GM23338 (cell line): ENCODE results near the gene SLC66A1.

Experiments
- CREB1 ChIP-seq: fragments of 250-450 bp; sonication (Bioruptor Pico); IDR thresholded peaks from 2 replicates; pipeline ENCODE4 v1.5.0; 2020; ENCODE audit warnings: low read depth, mild to moderate bottlenecking, moderate library complexity
- EZH2 ChIP-seq: fragments of 200-600 bp; sonication (generic); IDR thresholded peaks from one replicate; pipeline ENCODE4 v1.8.0; 2017; ENCODE audit warnings: antibody characterized with exemption, mild to moderate bottlenecking, low read depth; ENCODE audit not compliant: unreplicated experiment
- EZH2phosphoT487 ChIP-seq: fragments of 200-600 bp; sonication (generic); IDR thresholded peaks from one replicate; pipeline ENCODE4 v1.8.1; 2018; ENCODE audit warnings: antibody characterized with exemption; ENCODE audit not compliant: unreplicated experiment
- JUNB ChIP-seq: IDR thresholded peaks from one replicate; pipeline ENCODE4 v1.6.1; 2016; ENCODE audit warnings: antibody characterized with exemption; ENCODE audit not compliant: unreplicated experiment
- NANOG ChIP-seq: IDR thresholded peaks from 2 replicates; pipeline ENCODE4 v1.6.1; 2016; ENCODE audit warnings: antibody characterized with exemption, borderline replicate concordance
- POLR2AphosphoS5 ChIP-seq: IDR thresholded peaks from 2 replicates; pipeline ENCODE4 v1.6.1; 2016; ENCODE audit warnings: antibody characterized with exemption, low read depth
- STAT1 ChIP-seq: IDR thresholded peaks from one replicate; pipeline ENCODE4 v1.6.1; 2016; ENCODE audit warnings: antibody characterized with exemption; ENCODE audit not compliant: unreplicated experiment
- ZNF114 ChIP-seq: fragments of 250-450 bp; sonication (Bioruptor Pico); IDR thresholded peaks from 2 replicates; pipeline ENCODE4 v1.5.0; 2020; ENCODE audit warnings: mild to moderate bottlenecking, moderate library complexity
- ZNF331 ChIP-seq: fragments of 250-450 bp; sonication (Bioruptor Pico); IDR thresholded peaks from 2 replicates; pipeline ENCODE4 v1.5.0; 2020; ENCODE audit warnings: low read depth, mild to moderate bottlenecking, moderate library complexity
- TF ChIP-seq, protein P1 (sequence below), 2 experiments: fragments of 200-600 bp in 1 of 2; sonication (generic) in 1 of 2; conservative IDR thresholded peaks; 2 replicates each; pipeline versions ENCODE4 v1.5.1 to v1.6.1; 2016 to 2017; ENCODE audit warnings: antibody characterized with exemption in 2 of 2, low read depth in 2 of 2, mild to moderate bottlenecking in 2 of 2, moderate library complexity in 1 of 2
- TF ChIP-seq, protein P2 (sequence below): IDR thresholded peaks from one replicate; pipeline ENCODE4 v1.6.1; 2018; ENCODE audit warnings: antibody characterized with exemption; ENCODE audit not compliant: unreplicated experiment
- TF ChIP-seq, protein P3 (sequence below): IDR thresholded peaks from 2 replicates; pipeline ENCODE4 v1.6.1; 2016; ENCODE audit warnings: antibody characterized with exemption

DNA sequence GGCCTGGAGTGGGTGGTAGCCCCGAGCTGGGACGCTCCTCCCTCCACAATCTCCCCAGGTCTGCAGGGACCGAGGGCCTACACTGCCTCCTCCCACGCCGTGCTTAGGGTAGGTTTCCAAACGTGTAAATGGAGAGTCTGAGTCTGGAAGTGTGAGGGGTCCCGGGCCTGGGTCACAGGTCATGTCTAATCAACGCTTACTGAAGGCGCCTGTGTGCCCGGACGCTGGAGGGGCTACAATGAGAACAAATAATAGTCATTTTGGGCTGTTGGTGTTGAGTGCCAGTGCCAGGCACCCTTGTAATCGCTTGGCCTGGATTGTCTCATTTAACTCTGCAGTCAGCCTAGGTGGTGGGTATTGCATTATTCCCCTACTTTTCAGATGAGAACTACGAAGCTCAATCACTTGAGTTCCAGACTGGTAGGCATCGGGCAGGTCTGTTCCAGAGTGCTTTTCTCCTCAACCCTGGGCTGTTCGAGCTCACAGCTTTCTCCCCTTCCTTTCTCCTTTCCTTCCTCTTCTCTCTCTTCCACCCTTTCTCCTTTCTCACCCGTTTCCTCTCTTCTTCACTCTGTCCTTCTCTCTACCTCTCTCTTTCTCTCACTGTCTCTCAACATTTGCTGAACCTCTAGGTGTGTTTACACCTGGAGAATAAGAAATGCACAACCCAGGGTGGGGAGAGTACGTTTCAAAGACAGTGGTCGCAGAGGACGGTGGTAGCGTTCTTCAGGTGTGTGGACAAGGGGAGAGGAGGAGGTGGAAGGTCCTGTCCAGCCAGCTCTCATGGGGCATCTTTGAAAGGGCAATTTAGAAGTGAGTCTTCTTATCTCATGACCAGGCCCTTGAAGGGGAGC lies 883 bp downstream of the SLC66A1 start:
- TF ChIP-seq, protein P1, sequence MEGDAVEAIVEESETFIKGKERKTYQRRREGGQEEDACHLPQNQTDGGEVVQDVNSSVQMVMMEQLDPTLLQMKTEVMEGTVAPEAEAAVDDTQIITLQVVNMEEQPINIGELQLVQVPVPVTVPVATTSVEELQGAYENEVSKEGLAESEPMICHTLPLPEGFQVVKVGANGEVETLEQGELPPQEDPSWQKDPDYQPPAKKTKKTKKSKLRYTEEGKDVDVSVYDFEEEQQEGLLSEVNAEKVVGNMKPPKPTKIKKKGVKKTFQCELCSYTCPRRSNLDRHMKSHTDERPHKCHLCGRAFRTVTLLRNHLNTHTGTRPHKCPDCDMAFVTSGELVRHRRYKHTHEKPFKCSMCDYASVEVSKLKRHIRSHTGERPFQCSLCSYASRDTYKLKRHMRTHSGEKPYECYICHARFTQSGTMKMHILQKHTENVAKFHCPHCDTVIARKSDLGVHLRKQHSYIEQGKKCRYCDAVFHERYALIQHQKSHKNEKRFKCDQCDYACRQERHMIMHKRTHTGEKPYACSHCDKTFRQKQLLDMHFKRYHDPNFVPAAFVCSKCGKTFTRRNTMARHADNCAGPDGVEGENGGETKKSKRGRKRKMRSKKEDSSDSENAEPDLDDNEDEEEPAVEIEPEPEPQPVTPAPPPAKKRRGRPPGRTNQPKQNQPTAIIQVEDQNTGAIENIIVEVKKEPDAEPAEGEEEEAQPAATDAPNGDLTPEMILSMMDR (conservative IDR thresholded peaks at IDR 0.05; ENCODE audit: low read depth in 2 of 2), result no peak
- no peak for TF ChIP-seq EZH2
- no peak for TF ChIP-seq EZH2phosphoT487
- TF ChIP-seq POLR2AphosphoS5, result no peak
- no peak for TF ChIP-seq ZNF331 (CRISPR knock-in tag)
- TF ChIP-seq, protein P2, sequence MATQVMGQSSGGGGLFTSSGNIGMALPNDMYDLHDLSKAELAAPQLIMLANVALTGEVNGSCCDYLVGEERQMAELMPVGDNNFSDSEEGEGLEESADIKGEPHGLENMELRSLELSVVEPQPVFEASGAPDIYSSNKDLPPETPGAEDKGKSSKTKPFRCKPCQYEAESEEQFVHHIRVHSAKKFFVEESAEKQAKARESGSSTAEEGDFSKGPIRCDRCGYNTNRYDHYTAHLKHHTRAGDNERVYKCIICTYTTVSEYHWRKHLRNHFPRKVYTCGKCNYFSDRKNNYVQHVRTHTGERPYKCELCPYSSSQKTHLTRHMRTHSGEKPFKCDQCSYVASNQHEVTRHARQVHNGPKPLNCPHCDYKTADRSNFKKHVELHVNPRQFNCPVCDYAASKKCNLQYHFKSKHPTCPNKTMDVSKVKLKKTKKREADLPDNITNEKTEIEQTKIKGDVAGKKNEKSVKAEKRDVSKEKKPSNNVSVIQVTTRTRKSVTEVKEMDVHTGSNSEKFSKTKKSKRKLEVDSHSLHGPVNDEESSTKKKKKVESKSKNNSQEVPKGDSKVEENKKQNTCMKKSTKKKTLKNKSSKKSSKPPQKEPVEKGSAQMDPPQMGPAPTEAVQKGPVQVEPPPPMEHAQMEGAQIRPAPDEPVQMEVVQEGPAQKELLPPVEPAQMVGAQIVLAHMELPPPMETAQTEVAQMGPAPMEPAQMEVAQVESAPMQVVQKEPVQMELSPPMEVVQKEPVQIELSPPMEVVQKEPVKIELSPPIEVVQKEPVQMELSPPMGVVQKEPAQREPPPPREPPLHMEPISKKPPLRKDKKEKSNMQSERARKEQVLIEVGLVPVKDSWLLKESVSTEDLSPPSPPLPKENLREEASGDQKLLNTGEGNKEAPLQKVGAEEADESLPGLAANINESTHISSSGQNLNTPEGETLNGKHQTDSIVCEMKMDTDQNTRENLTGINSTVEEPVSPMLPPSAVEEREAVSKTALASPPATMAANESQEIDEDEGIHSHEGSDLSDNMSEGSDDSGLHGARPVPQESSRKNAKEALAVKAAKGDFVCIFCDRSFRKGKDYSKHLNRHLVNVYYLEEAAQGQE, result no peak
- TF ChIP-seq CREB1 (CRISPR knock-in tag), result no peak
- TF ChIP-seq STAT1, result no peak
- no peak for TF ChIP-seq ZNF114 (CRISPR knock-in tag)
- TF ChIP-seq, protein P3, sequence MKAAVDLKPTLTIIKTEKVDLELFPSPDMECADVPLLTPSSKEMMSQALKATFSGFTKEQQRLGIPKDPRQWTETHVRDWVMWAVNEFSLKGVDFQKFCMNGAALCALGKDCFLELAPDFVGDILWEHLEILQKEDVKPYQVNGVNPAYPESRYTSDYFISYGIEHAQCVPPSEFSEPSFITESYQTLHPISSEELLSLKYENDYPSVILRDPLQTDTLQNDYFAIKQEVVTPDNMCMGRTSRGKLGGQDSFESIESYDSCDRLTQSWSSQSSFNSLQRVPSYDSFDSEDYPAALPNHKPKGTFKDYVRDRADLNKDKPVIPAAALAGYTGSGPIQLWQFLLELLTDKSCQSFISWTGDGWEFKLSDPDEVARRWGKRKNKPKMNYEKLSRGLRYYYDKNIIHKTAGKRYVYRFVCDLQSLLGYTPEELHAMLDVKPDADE, result no peak
- no peak for TF ChIP-seq JUNB
- no peak for TF ChIP-seq NANOG
